NCI-H2029 treated with DMSO at 0.1 percent for 48 hours (cell line): ENCODE results near the gene HLCS.

Experiments
- DNase-seq: peaks from one replicate; lab custom pipeline; 2025; lab: John Stamatoyannopoulos, UW

Gene HLCS

GRCh38 chr21:36719614-36720013 lies 246.9 kb downstream of the HLCS start:
- DNase-seq, result no peak

DNA sequence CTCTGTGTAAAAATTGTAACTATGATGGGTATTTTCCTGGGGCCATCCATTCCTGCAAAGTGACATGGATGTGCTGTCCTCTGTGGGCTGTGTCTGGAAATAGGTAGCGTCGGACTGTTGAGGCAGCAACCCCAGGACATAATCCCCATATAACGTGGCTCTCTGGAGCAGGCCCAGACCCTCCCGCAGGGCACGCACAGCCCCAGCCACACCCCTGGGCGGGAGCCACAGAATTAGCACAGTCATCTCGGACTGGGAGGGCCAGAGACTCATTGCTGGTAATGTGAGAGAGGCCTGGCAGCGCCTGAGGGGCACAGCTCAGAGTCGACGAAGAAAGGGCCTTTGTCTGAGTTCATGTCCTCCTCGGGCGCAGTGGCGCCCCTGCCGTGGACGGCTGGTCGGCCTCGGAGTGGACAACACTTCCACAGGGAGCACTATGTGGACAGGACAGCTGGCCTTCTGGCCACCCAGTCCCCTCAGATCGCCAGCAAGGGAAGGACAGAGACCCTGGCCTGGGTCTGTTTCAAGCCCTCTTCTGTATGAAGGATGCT lies 247.4 kb downstream of the HLCS start:
- no peak for DNase-seq

GRCh38 chr21:36717976-36718375 lies 248.5 kb downstream of the HLCS start:
- no peak for DNase-seq

- DNase-seq, result no peak
Measured at GRCh38 chr21:36716836-36717235, 249.6 kb downstream of the HLCS start.

DNA sequence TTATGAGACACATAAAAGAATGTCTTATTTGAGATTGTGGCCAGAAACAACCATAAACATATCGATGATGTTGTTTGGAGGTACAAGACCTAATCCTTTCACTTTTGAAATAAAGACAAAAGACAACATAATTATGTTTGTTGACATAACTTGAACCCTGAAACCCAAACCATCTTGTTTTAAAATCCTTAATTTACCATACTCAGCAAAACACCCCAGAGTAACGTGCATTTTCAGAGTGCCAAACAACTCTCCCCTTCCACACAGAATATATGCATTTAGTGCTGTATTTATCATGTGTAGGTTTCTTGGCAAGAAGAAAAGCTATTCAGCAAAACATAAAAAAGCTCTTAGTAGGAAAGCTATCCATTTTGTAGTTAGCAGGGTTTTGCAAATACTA lies 250.1 kb downstream of the HLCS start:
- DNase-seq, result no peak

DNA sequence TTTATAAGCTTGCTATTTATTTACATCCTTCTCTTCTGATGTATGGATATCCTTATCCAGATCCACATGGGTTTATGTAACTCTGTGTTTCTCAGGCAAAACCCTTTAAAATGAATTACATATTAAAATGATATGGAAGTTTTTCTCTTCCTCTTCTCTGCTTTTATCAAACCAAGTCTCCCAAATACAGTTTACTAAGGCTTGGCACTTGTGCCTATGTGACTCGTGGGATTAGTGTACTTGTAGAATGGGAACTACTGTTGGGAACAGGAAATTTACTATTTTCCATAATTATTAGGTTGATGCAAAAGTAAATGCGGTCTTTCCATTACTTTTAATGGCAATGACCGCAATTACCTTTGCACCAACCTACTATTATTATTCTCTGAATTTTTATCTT lies 252.7 kb downstream of the HLCS start:
- DNase-seq, result no peak

DNA sequence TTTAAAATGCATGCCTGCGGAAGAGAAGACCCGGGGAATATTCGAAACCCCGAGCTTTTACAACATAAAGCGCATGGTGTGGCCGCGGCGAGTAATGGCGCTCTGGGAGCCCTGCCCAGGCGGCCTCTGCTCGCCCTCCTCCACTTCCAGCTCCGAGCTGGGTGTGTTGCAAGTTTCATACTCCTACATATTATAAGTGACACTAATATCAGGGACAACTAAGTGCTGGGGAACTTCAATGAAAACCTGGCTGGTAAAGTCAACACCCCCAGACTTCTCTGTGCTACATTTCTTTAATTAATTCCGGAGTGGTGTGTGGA lies 255.8 kb downstream of the HLCS start:
- DNase-seq, result no peak

DNA sequence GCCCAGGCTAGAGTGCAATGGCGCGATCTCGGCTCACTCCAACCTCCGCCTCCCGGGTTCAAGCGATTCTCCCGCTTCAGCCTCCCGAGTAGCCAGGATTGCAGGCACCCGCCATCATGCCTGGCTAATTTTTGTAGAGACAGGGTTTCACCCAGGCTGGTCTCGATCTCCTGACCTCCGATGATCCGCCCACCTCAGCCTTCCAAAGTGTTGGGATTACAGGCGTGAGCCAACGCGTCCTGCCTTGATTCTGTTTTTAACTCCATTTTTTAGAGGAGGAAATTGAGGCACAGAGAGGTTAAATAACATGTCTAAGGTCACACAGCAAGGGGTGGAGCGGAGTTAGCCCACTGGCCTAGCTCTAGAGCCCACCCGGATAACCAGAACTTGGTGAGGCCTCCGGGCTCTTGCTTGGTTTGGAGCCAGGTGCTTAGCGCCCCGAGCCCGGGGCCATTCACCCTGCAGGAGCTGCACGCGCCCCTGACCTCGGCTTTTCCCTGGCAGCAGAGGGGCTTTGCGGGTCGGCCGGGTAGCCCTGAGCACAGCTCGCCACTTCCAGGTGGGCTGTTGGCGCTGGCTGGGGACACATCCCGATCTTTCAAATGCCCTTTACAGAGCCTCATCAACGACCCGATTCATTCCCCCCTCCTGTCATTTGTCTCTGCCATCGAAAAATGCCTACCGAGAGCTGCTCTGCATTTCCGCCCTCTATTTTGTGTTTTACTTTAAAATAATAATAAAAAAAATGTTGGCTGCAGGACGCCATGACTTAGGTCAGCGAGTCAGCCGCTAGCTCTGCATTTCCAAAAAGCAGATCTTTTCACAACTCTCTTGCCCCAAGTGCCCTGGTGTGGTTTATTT lies 256.4 kb downstream of the HLCS start:
- no peak for DNase-seq

DNA sequence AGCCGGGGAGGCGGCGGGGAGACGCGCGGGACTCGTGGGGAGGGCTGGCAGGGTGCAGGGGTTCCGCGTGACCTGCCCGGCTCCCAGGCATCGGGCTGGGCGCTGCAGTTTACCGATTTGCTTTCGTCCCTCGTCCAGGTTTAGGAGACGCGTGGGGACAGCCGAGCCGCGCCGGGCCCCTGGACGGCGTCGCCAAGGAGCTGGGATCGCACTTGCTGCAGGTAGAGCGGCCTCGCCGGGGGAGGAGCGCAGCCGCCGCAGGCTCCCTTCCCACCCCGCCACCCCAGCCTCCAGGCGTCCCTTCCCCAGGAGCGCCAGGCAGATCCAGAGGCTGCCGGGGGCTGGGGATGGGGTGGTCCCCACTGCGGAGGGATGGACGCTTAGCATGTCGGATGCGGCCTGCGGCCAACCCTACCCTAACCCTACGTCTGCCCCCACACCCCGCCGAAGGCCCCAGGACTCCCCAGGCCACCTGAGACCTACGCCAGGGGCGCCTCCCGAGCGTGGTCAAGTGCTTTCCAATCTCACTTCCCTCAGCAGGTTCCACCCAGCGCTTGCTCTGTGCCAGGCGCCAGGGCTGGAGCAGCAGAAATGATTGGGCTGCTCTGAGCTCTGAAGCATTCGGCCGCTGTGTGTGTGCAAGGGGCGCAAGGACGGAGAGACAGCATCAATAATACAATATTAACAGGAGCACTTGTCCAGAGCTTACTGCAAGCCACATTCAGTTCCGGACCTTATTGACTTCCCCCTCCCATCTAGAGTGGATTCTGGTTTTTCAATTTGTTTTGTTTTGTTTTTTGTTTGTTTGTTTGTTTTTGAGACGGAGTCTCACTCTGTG lies 257.2 kb downstream of the HLCS start:
- DNase-seq, result no peak

- DNase-seq, result no peak
Measured at GRCh38 chr21:36708286-36709029, 258.0 kb downstream of the HLCS start.

GRCh38 chr21:36707763-36708285 lies 258.6 kb downstream of the HLCS start:
- DNase-seq, result no peak

- no peak for DNase-seq
Measured at GRCh38 chr21:36706951-36707762, 259.3 kb downstream of the HLCS start.

DNA sequence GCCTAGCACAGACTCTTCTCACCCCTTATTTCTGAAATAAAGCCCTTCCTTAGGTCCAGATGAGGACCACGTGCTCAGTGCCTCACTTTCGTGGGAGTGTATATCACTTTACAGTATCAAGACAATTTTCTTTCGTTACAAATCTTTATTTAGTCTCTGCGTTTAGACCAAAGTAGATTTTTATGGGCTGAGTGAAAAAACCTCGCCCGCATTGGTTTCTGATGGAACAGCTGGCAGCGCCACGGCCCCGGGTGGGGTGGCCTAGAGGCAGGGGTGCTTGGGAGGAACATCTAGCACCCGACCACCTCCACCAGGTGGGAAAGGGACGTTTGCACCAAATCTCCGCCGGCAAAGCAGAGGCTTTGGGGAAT lies 260.0 kb downstream of the HLCS start:
- no peak for DNase-seq

DNA sequence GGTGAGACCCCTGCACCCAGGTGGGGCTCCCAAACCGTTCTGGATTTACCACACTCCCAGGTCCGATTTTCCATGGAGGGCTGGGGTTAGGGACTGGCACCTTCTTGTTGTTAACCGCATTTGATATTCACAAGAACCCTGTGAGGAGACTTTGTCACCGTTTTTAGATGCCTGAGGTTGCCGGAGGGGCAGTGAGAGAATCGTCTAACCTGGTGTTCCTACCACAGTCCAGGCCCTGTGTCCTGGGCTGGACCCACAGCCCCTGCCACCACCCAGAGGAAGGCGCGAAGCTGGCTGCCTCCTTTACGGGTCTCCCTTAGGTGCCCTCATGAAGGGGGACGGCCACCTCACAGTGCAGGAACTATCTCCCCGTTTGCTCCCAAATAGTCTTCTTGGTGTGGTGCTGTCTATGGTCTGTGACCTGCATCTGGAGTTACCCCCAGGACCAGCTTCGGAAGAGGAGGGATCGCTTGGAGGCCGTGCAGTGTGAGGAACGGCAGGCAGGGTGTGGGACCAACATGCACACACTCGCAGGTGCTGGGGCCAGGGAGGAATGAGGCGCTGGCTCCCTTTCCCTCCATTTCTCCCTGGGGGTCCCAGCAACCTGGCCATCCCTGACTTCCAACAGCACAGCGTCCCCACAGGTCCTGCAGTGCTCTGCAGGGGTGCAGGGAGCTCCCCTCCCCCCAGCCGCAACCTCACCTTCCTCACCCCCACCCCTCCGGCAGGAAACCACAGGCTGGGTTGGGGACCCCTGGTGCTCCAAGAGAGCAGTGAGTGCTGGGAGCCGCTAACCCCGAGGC lies 260.6 kb downstream of the HLCS start:
- DNase-seq, result no peak

DNA sequence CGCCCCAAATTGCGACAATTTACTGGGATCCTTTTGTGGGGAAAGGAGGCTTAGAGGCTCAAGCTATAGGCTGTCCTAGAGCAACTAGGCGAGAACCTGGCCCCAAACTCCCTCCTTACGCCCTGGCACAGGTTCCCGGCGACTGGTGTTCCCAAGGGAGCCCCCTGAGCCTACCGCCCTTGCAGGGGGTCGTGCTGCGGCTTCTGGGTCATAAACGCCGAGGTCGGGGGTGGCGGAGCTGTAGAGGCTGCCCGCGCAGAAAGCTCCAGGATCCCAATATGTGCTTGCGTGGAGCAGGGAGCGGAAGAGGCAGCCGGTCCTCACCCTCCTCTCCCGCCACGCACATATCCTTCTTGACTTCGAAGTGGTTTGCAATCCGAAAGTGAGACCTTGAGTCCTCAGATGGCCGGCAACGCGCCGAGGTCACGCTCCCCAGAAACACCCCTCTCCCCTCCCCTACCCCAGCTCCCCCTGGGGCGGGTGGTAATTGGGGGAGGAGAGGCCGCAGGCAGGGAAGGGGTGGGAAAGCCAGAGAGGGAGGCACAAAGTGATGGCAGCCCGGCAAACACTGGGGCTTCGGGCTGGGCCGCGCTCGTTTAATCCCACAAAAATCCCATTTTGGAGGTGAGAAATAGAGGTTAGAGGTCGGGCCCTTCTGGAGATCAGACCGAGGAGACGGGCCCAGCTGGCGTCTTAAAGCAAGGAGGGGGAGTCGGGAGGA lies 261.4 kb downstream of the HLCS start:
- no peak for DNase-seq

GRCh38 chr21:36704281-36704957 lies 262.1 kb downstream of the HLCS start:
- no peak for DNase-seq

GRCh38 chr21:36703626-36704280 lies 262.7 kb downstream of the HLCS start:
- no peak for DNase-seq

DNA sequence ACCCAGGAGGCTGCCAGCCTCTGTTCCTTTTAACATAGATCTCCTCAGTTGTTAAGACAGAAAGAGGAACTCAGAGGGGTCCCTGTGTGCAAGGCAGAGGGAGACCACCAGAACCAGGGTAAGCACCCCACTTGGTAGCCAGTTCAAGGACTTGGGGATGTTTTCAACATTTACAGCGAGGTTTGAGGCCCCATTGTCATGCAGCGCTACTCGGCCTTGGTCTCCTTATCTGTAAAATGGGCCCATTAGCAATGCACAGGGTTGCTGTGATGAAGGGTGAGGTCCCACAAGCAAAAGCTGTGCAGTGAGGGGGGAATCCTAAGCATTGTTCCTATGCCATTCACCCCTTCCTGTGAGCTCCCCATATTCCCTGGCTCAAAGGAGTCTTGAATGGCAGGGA lies 263.3 kb downstream of the HLCS start:
- no peak for DNase-seq

GRCh38 chr21:36702622-36702968 lies 263.9 kb downstream of the HLCS start:
- no peak for DNase-seq
